Measurements from ENCODE around the gene ARHGAP28.

ARHGAP28 gene

DNA sequence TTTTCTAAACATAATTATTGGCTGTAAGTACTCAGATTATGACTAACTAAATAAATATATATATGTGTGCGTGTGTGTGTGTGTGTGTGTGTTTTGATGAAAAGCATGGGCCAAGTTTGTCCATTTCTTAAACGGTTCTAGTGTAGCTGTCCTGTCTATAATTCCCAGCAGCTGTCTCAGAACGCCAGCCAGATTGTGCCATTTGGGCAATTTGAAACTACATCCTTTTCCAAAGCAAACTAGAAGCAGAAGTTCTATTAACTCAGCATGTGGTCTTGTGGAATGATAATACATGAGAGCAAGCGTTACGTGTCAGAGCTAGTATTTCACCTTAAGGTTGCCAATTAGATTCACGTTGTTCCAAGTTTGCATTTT is 1.7 kb downstream of the ARHGAP28 start:
- DNase-seq (ENCODE audit: low read depth): no peak
- H3K4me3 ChIP-seq (ENCODE audit: low read depth, low read length): no peak overlapping the region
- TF ChIP-seq, protein P1, sequence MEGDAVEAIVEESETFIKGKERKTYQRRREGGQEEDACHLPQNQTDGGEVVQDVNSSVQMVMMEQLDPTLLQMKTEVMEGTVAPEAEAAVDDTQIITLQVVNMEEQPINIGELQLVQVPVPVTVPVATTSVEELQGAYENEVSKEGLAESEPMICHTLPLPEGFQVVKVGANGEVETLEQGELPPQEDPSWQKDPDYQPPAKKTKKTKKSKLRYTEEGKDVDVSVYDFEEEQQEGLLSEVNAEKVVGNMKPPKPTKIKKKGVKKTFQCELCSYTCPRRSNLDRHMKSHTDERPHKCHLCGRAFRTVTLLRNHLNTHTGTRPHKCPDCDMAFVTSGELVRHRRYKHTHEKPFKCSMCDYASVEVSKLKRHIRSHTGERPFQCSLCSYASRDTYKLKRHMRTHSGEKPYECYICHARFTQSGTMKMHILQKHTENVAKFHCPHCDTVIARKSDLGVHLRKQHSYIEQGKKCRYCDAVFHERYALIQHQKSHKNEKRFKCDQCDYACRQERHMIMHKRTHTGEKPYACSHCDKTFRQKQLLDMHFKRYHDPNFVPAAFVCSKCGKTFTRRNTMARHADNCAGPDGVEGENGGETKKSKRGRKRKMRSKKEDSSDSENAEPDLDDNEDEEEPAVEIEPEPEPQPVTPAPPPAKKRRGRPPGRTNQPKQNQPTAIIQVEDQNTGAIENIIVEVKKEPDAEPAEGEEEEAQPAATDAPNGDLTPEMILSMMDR (IDR thresholded peaks at IDR 0.05; ENCODE audit: low read depth, low read length, missing control alignments): no peak

DNA sequence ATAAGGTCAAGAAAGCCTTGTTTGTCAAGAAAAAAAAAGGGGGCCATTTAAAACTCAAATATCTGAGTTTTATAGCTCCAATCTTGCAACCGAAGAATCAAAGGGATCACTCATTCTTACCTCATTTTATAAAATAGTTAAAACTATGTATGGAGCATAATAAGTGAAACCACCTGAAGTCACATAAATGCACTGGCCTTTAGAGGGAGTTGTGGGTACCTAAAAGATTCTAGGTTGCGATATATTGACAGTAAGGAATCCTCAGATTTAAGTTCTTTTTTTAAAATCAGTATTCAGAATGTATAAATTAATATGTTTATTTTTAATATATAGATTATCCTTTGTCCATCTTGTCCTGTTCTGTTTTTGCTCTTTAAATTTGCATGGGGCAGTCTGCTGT is 3.4 kb downstream of the ARHGAP28 start:
- TF ChIP-seq, protein P1 (IDR thresholded peaks at IDR 0.05; ENCODE audit: low read depth, low read length, missing control alignments): no peak
- H3K4me3 ChIP-seq (ENCODE audit: low read depth, low read length): no peak overlapping the region
- DNase-seq (ENCODE audit: low read depth): no peak

DNA sequence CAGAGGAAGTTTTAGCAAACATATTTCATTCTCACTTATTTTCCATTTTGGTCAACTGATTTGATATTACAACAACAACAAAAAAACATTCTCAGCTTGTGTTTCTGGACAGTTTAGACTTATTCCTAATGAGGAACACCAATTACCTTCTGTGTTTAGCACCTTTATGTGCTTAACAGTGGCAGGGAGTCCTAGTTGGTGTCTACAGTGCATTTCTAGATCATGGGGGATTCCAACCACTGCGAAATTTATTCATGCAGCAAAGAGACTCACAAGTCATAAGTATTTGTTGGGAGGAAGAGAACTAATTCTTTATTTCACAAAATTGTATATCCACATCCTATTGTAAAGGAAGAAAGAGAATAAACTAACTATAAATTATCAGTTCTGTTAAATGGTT is 4.2 kb downstream of the ARHGAP28 start:
- H3K4me3 ChIP-seq (ENCODE audit: low read depth, low read length): no peak overlapping the region
- TF ChIP-seq, protein P1 (IDR thresholded peaks at IDR 0.05; ENCODE audit: low read depth, low read length, missing control alignments): no peak
- no peak for DNase-seq (ENCODE audit: low read depth)

DNA sequence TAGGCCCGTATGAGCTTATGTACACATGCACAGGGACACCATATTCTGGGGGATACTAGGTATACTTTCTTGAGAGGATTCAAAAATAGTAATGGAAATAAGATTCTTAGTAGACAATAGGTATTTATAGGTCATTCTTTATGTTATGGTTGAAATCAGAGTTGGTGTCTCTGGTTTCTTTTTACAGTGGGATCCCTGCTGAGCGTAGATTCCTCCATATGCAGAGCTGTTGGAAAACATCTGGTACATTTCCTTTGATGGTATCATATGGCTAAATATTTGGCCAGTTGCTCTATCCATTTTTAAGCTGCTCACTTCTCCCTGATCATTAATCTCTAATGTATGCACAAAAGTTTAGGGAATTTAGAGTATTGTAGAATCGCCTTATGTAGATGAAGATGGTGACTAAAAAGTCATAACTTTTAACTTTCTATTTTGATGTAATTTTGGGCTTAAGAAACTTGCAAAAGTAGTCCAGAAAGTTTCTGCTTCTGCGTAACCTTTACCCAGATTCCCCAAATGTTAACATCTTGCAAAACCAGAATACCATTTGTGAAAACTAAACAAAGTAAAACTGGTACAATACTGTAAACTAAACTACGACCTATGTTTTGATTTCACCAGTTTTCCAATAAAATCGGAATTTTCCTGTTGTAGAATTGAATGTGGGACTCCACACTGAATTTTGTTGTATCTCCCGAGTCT is 5.4 kb downstream of the ARHGAP28 start:
- H3K4me3 ChIP-seq (ENCODE audit: low read depth, low read length): no peak overlapping the region
- TF ChIP-seq, protein P1 (IDR thresholded peaks at IDR 0.05; ENCODE audit: low read depth, low read length, missing control alignments): no peak
- DNase-seq (ENCODE audit: low read depth): no peak

DNA sequence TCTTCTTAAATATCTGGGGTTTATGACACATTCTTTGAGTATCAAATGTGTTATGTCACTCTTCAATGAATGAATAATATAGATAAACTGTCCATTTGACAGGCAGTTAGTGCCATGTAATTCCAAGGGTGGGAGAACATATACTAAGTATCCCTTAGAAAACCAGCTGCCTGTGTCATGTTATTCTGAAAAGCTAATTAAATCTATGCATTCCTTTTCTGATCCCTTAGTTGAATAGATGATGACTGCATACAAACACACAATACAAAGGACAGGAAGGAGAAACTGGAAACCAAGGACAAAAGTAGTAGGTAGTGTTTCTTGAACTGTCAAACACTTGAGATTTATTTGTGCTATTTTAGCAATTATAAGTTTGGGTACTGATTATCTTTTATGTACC is 8.3 kb downstream of the ARHGAP28 start:
- H3K4me3 ChIP-seq (ENCODE audit: low read depth, low read length): no peak overlapping the region
- TF ChIP-seq, protein P1 (IDR thresholded peaks at IDR 0.05; ENCODE audit: low read depth, low read length, missing control alignments): no peak
- no peak for DNase-seq (ENCODE audit: low read depth)

DNA sequence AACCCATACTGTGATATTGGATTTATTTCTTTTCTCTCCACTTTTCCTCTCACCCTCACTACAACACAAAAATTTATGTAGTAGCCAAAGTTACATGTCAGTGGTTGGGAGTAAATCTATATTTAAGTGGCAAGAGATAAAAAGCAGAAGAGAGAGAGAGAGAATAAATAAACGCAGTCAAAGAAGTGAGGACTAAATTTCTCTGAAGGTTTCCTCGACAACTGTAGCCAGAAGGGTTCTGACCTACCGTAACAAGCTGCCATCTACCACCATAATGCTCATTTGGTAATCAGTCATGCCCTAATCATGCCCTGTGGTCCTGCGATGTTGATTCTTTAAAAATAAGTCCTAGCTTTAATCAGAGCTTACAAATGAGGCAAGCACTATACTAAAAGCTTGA is 9.1 kb downstream of the ARHGAP28 start:
- no peak for DNase-seq (ENCODE audit: low read depth)
- H3K4me3 ChIP-seq (ENCODE audit: low read depth, low read length): no peak overlapping the region
- TF ChIP-seq, protein P1 (IDR thresholded peaks at IDR 0.05; ENCODE audit: low read depth, low read length, missing control alignments): no peak

DNA sequence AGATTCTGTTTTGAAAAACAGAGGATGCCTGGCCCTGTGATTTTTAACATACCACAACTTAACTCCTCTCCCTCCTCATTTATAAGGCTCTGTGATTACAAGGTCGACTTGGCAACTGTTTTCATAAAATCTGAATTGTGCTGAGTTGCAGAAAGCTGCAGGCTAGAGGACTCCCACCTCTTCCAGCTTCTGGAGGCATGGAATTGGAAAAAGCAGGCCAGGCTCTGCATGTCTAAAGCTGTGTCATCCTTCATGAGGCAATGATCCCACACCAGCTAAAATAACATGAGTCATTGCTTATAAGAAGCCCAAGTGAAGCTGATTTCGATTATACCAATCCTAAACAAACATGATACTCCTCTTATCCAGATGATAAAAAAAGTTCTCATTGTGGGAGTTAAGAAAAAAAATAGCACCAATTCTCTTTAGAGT is 11.7 kb downstream of the ARHGAP28 start:
- TF ChIP-seq, protein P1 (IDR thresholded peaks at IDR 0.05; ENCODE audit: low read depth, low read length, missing control alignments): no peak
- H3K4me3 ChIP-seq (ENCODE audit: low read depth, low read length): no peak overlapping the region
- DNase-seq (ENCODE audit: low read depth): no peak
